22Rv1 (cell line): ENCODE measurements around the gene KCNK7.

ENCODE experiments used
- CTCF ChIP-seq: fragments of 450-650 bp; IDR thresholded peaks from 2 replicates; pipeline ENCODE4 v1.5.1; 2017; ENCODE audit warnings: mild to moderate bottlenecking
- ZFX ChIP-seq: fragments of 450-650 bp; IDR thresholded peaks from 2 replicates; pipeline ENCODE4 v1.6.1; 2017; ENCODE audit warnings: antibody characterized with exemption, borderline replicate concordance

- no peak for TF ChIP-seq CTCF
- no peak for TF ChIP-seq ZFX
Observed at GRCh38 chr11:65619281-65619928, 23.8 kb upstream of the KCNK7 start.
